PC-3 (cell line): ENCODE measurements around the gene ATP2B2.

Experiments
- EZH2 ChIP-seq: fragments of 300-600 bp; sonication (generic); IDR thresholded peaks from one replicate; pipeline ENCODE4 v1.6.1; 2017; ENCODE audit warnings: antibody characterized with exemption, mild to moderate bottlenecking, low read length; ENCODE audit not compliant: unreplicated experiment
- TF ChIP-seq, protein P1 (sequence below): fragments of 300-600 bp; sonication (generic); conservative IDR thresholded peaks from 2 replicates; pipeline ENCODE4 v1.5.1; 2017; ENCODE audit warnings: antibody characterized with exemption, low read depth, mild to moderate bottlenecking, low read length

DNA sequence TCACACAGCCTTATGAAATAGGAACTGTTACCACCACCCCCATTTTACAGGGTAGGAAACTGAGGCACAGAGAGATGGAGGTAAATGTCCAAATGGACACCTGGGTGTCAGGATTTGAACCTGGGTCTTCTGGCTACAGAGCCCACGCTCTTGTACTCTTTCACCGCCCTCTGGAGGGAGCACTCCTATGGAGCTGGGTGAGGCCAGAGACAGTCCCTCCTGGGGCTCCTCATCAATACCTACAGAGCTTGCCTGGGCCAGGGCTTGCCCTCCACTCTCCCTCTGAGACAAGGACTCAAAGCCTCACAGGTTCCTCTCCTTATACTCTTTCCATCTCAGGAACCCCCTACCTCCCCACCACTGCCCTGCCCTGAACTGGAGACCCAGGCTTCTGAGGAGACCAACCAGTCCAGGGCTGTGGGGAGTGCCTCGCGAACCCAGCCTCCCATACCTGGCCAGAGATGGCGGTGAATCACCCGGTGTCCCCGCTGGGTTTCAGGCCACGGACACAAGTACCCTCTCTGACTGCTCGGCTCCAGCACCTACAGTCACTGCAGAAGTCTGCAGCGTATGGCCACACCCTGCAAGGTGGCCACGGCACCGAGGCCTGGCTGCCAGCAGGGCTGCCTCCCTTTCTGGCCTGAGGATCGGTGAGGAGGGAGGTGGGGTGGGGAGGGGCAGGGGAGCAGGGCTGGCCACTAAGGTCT is 22.1 kb upstream of the ATP2B2 start:
- no peak for TF ChIP-seq EZH2
- TF ChIP-seq, protein P1, sequence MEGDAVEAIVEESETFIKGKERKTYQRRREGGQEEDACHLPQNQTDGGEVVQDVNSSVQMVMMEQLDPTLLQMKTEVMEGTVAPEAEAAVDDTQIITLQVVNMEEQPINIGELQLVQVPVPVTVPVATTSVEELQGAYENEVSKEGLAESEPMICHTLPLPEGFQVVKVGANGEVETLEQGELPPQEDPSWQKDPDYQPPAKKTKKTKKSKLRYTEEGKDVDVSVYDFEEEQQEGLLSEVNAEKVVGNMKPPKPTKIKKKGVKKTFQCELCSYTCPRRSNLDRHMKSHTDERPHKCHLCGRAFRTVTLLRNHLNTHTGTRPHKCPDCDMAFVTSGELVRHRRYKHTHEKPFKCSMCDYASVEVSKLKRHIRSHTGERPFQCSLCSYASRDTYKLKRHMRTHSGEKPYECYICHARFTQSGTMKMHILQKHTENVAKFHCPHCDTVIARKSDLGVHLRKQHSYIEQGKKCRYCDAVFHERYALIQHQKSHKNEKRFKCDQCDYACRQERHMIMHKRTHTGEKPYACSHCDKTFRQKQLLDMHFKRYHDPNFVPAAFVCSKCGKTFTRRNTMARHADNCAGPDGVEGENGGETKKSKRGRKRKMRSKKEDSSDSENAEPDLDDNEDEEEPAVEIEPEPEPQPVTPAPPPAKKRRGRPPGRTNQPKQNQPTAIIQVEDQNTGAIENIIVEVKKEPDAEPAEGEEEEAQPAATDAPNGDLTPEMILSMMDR: no peak
